SK-N-SH (cell line): ENCODE data around the gene MVB12B. TPM values are rescaled to one million over a fixed set of nuclear protein-coding genes. Genes with fewer than 3 reads are reported as not detected.

ENCODE experiments used
- CTCF ChIA-PET: fragments of 300-600, 350-600 bp; formaldehyde crosslinking; extraction: SDS; loops from one replicate; lab custom pipeline; 2021; lab: Yijun Ruan, JAX
- POLR2A ChIA-PET: fragments of 350-600 bp; sonication (Branson Sonifier 250); formaldehyde crosslinking; extraction: SDS; loops from one replicate; lab custom pipeline; 2020; ENCODE audit warnings: antibody characterized with exemption, inconsistent platforms; lab: Yijun Ruan, JAX
- DNase-seq: peaks from one replicate; pipeline ENCODE4 v3.0.0; 2012
- H2AFZ ChIP-seq: fragments of 200-600 bp; sonication (generic); 2 replicates; pipeline ENCODE4 v1.8.1; 2016; ENCODE audit warnings: antibody characterized with exemption, mild to moderate bottlenecking, low read depth
- H3F3A ChIP-seq: fragments of 200-600 bp; sonication (generic); replicated peaks from 2 replicates; pipeline ENCODE3; 2016; ENCODE audit warnings: antibody characterized with exemption, mild to moderate bottlenecking; ENCODE audit not compliant: insufficient read depth
- H3K27ac ChIP-seq, 2 experiments: fragments of 200-500 bp in 1 of 2; fragments of 200-600 bp in 1 of 2; sonication (Bioruptor generic) in 1 of 2; sonication (generic), shearing (Covaris generic) in 1 of 2; 2 replicates each; pipeline versions ENCODE4 v1.5.1 to v1.6.1; 2014 to 2016; ENCODE audit warnings: low read depth in 2 of 2, inconsistent platforms in 1 of 2, low read length in 1 of 2, mild to moderate bottlenecking in 1 of 2, mixed read lengths in 1 of 2
- H3K27me3 ChIP-seq: fragments of 200-600 bp; sonication (generic), shearing (Covaris generic); 2 replicates; pipeline ENCODE4 v1.6.1; 2016; ENCODE audit warnings: mixed run types; ENCODE audit not compliant: insufficient read depth
- H3K36me3 ChIP-seq, 2 experiments: fragments of 200-500 bp in 1 of 2; fragments of 200-600 bp in 1 of 2; sonication (Bioruptor generic) in 1 of 2; sonication (generic) in 1 of 2; replicated peaks in 1 of 2; 2 replicates each; pipeline versions ENCODE3 to v1.5.1; 2014 to 2016; ENCODE audit warnings: low read length in 1 of 2, mild to moderate bottlenecking in 1 of 2; ENCODE audit not compliant: insufficient read depth in 2 of 2, control insufficient read depth in 1 of 2
- H3K4me1 ChIP-seq, 2 experiments: fragments of 200-500 bp in 1 of 2; fragments of 200-600 bp in 1 of 2; sonication (Bioruptor generic) in 1 of 2; sonication (generic), shearing (Covaris generic) in 1 of 2; 2 replicates each; pipeline versions ENCODE4 v1.5.1 to v1.6.1; 2014 to 2016; ENCODE audit warnings: low read depth in 1 of 2, low read length in 1 of 2, mixed run types in 1 of 2; ENCODE audit not compliant: insufficient read depth in 2 of 2, control insufficient read depth in 1 of 2
- H3K4me2 ChIP-seq: fragments of 200-600 bp; sonication (generic), shearing (Covaris generic); 2 replicates; pipeline ENCODE4 v1.6.1; 2017; ENCODE audit warnings: mixed run types
- H3K4me3 ChIP-seq, 2 experiments: fragments of 200-500 bp in 1 of 2; fragments of 200-600 bp in 1 of 2; sonication (Bioruptor generic) in 1 of 2; sonication (generic), shearing (Covaris generic) in 1 of 2; 2 replicates each; pipeline versions ENCODE4 v1.5.1 to v1.8.1; 2014 to 2016; ENCODE audit warnings: low read depth in 2 of 2, inconsistent platforms in 1 of 2, low read length in 1 of 2, mild to moderate bottlenecking in 1 of 2, mixed read lengths in 1 of 2, moderate library complexity in 1 of 2
- H3K79me2 ChIP-seq: fragments of 200-600 bp; sonication (generic); 2 replicates; pipeline ENCODE4 v1.8.1; 2017; ENCODE audit warnings: mild to moderate bottlenecking; ENCODE audit not compliant: insufficient read depth
- H3K9ac ChIP-seq: fragments of 200-600 bp; sonication (generic); 2 replicates; pipeline ENCODE4 v1.6.1; 2017; ENCODE audit warnings: mixed run types
- H3K9me2 ChIP-seq: fragments of 200-600 bp; sonication (generic); 2 replicates; pipeline ENCODE4 v1.6.1; 2017; ENCODE audit warnings: mixed run types
- H3K9me3 ChIP-seq: fragments of 200-600 bp; sonication (generic); 2 replicates; pipeline ENCODE4 v1.6.1; 2017; ENCODE audit warnings: mixed run types, mild to moderate bottlenecking, moderate library complexity
- H4K20me1 ChIP-seq: fragments of 200-600 bp; sonication (generic); 2 replicates; pipeline ENCODE4 v1.6.1; 2017; ENCODE audit warnings: mild to moderate bottlenecking, mixed run types; ENCODE audit not compliant: insufficient read depth
- ELF1 ChIP-seq: IDR thresholded peaks from 2 replicates; pipeline ENCODE4 v1.4.0; 2012
- EZH2phosphoT487 ChIP-seq: fragments of 200-600 bp; sonication (generic); IDR thresholded peaks from 2 replicates; pipeline ENCODE4 v1.6.1; 2017; ENCODE audit warnings: low read depth, mixed run types, mild to moderate bottlenecking, antibody characterized with exemption, moderate library complexity, borderline replicate concordance
- FOSL2 ChIP-seq: IDR thresholded peaks from 2 replicates; pipeline ENCODE4 v1.4.0; 2012; ENCODE audit warnings: low read depth, mild to moderate bottlenecking, moderate library complexity, borderline replicate concordance
- FOXJ3 ChIP-seq: sonication (generic); formaldehyde crosslinking; IDR thresholded peaks from 2 replicates; pipeline ENCODE4 v1.5.1; 2020; ENCODE audit warnings: mild to moderate bottlenecking, missing genetic modification reagents
- FOXM1 ChIP-seq: IDR thresholded peaks from 2 replicates; pipeline ENCODE4 v1.4.0; 2012; ENCODE audit warnings: low read depth, mild to moderate bottlenecking
- GATA2 ChIP-seq: sonication (generic); formaldehyde crosslinking; IDR thresholded peaks from 2 replicates; pipeline ENCODE4 v1.5.0; 2020; ENCODE audit warnings: mild to moderate bottlenecking, missing genetic modification reagents
- MEF2A ChIP-seq: IDR thresholded peaks from 2 replicates; pipeline ENCODE4 v1.4.0; 2012; ENCODE audit warnings: low read depth, borderline replicate concordance
- NFIC ChIP-seq: IDR thresholded peaks from 2 replicates; pipeline ENCODE4 v1.4.0; 2012; ENCODE audit warnings: borderline replicate concordance
- RFX5 ChIP-seq: IDR thresholded peaks from 2 replicates; pipeline ENCODE4 v1.6.1; 2012; ENCODE audit warnings: mild to moderate bottlenecking, improper control_type of control experiment, low read length
- RXRA ChIP-seq: IDR thresholded peaks from 2 replicates; pipeline ENCODE4 v1.4.0; 2012; ENCODE audit warnings: low read depth, mild to moderate bottlenecking, borderline replicate concordance
- SIN3A ChIP-seq: IDR thresholded peaks from 2 replicates; pipeline ENCODE4 v1.6.1; 2012; ENCODE audit warnings: low read depth, mild to moderate bottlenecking, low read length, moderate library complexity, borderline replicate concordance
- TAF1 ChIP-seq: IDR thresholded peaks from 2 replicates; pipeline ENCODE4 v1.6.1; 2012; ENCODE audit warnings: low read depth, mild to moderate bottlenecking, low read length, moderate library complexity, borderline replicate concordance
- TEAD4 ChIP-seq: IDR thresholded peaks from 2 replicates; pipeline ENCODE4 v1.4.0; 2012; ENCODE audit warnings: mild to moderate bottlenecking, borderline replicate concordance; ENCODE audit not compliant: insufficient read depth
- USF1 ChIP-seq: IDR thresholded peaks from 2 replicates; pipeline ENCODE4 v1.4.0; 2012; ENCODE audit warnings: low read depth, borderline replicate concordance
- YY1 ChIP-seq: IDR thresholded peaks from 2 replicates; pipeline ENCODE4 v1.4.0; 2012; ENCODE audit warnings: low read depth, mild to moderate bottlenecking
- WGBS: methylation state at CpG from one replicate; pipeline ENCODE4 v1.1.6; 2017; ENCODE audit warnings: low lambda C conversion rate; 5-methylcytosine and 5-hydroxymethylcytosine counted together
- polyA plus RNA-seq, 3 experiments: library from polyadenylated mRNA; depleted of rRNA; stranded (reverse); fragments of >200 nt; gene quantifications; 2 replicates each; pipeline ENCODE4 v1.2.3, GENCODE V29; 2012
- TF ChIP-seq, protein P1 (sequence below): IDR thresholded peaks from 2 replicates; pipeline ENCODE4 v1.6.1; 2012; ENCODE audit warnings: mild to moderate bottlenecking, low read depth, low read length, moderate library complexity
- TF ChIP-seq, protein P2 (sequence below): fragments of 150-350 bp; IDR thresholded peaks from 2 replicates; pipeline ENCODE4 v1.6.1; 2016; ENCODE audit warnings: mild to moderate bottlenecking, low read depth, low read length

The MVB12B gene
- polyA plus RNA-seq, 1 of the 3 experiments (the other 2 are of a cell fraction), result 5.1 TPM

- no peak for DNase-seq
These were observed 72.6 kb downstream of the MVB12B start for GRCh38 chr9:126399251-126399650.

DNA sequence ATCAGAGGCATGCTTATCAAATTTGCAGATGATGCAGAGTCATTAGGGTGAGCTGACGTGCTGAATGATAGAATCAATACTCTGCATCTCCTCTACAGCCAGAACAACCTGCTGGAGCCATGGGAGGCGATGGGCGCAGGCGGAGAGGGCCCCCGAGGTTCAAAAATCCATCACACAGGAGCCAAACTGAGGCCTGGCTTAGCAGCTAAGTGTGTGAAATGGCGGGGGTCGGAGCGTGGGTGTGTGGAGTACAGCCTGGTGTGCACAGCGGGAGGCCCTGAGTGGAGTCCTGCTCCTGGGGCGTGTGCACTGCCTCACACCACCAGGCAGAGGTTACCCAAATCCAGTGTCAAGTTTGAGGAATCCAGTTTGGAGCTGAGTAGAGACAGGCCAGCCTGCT is 73.2 kb downstream of the MVB12B start:
- Histone ChIP-seq H3K9me2 (no peaks in the 10 kb centered on the region), H3K4me2 (no peak overlapping the region), H3K9me3 (no peaks in the 10 kb centered on the region), H3K27me3 (no peaks in the 10 kb centered on the region), H3K4me3 (no peak overlapping the region), H3K79me2 (no peaks in the 10 kb centered on the region), H3F3A (peaks cover 10% of the 10 kb centered on the region), H3K9ac (no peak overlapping the region), H2AFZ (no peak overlapping the region), H3K4me1 (peaks cover 0 to 5% of the 10 kb centered on the region in 2 experiments; a peak in 1 of 4 replicates), H3K27ac (no peak overlapping the region), H3K36me3 (peaks cover 4 to 23% of the 10 kb centered on the region in 2 experiments), H4K20me1 (no peaks in the 10 kb centered on the region; the same call in 1 of the 2 replicates)
- CTCF ChIA-PET, result interaction anchor here (1.2 to 5.9 kb wide), 15 partner anchors 8 to 1028 kb away, joined by 3 to 69 read pairs (median 10); no protein-coding TSS in a partner anchor
- POLR2A ChIA-PET, result no interaction called here
- TF ChIP-seq ELF1 (no peak), USF1 (no peak), RFX5 (no peak), SIN3A (no peak), FOXM1 (no peak), TAF1 (no peak), MEF2A (no peak)
- WGBS, result 93% methylated on average over 10 of the region's 10 CpGs
- DNase-seq, result no peak

More at GRCh38 chr9:126399251-126399650, 72.6 kb downstream of the MVB12B start:
- TF ChIP-seq TEAD4 (no peak), FOXJ3 (CRISPR knock-in tag) (no peak), GATA2 (CRISPR knock-in tag) (no peak), YY1 (no peak), ELF1 (no peak), RXRA (no peak), EZH2phosphoT487 (no peak), NFIC (no peak), FOSL2 (no peak), RFX5 (no peak)
- TF ChIP-seq, protein P1, sequence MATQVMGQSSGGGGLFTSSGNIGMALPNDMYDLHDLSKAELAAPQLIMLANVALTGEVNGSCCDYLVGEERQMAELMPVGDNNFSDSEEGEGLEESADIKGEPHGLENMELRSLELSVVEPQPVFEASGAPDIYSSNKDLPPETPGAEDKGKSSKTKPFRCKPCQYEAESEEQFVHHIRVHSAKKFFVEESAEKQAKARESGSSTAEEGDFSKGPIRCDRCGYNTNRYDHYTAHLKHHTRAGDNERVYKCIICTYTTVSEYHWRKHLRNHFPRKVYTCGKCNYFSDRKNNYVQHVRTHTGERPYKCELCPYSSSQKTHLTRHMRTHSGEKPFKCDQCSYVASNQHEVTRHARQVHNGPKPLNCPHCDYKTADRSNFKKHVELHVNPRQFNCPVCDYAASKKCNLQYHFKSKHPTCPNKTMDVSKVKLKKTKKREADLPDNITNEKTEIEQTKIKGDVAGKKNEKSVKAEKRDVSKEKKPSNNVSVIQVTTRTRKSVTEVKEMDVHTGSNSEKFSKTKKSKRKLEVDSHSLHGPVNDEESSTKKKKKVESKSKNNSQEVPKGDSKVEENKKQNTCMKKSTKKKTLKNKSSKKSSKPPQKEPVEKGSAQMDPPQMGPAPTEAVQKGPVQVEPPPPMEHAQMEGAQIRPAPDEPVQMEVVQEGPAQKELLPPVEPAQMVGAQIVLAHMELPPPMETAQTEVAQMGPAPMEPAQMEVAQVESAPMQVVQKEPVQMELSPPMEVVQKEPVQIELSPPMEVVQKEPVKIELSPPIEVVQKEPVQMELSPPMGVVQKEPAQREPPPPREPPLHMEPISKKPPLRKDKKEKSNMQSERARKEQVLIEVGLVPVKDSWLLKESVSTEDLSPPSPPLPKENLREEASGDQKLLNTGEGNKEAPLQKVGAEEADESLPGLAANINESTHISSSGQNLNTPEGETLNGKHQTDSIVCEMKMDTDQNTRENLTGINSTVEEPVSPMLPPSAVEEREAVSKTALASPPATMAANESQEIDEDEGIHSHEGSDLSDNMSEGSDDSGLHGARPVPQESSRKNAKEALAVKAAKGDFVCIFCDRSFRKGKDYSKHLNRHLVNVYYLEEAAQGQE, result no peak
- TF ChIP-seq, protein P2, sequence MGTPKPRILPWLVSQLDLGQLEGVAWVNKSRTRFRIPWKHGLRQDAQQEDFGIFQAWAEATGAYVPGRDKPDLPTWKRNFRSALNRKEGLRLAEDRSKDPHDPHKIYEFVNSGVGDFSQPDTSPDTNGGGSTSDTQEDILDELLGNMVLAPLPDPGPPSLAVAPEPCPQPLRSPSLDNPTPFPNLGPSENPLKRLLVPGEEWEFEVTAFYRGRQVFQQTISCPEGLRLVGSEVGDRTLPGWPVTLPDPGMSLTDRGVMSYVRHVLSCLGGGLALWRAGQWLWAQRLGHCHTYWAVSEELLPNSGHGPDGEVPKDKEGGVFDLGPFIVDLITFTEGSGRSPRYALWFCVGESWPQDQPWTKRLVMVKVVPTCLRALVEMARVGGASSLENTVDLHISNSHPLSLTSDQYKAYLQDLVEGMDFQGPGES, result no peak
- Histone ChIP-seq H2AFZ (no peak overlapping the region), H3K4me2 (no peak overlapping the region), H3K9me2 (no peaks in the 10 kb centered on the region), H3K27ac (no peak overlapping the region), H3F3A (peaks cover 10% of the 10 kb centered on the region), H4K20me1 (no peaks in the 10 kb centered on the region; the same call in 1 of the 2 replicates), H3K9me3 (no peaks in the 10 kb centered on the region), H3K36me3 (peaks cover 4 to 23% of the 10 kb centered on the region in 2 experiments), H3K4me3 (no peak overlapping the region), H3K4me1 (peaks cover 0 to 5% of the 10 kb centered on the region in 2 experiments; a peak in 1 of 4 replicates), H3K9ac (no peak overlapping the region), H3K79me2 (no peaks in the 10 kb centered on the region), H3K27me3 (no peaks in the 10 kb centered on the region)
- CTCF ChIA-PET, result interaction anchor here (0.6 to 5.9 kb wide), 43 partner anchors 8 to 1027 kb away, joined by 3 to 69 read pairs (median 6); partner anchors contain the start of gene MVB12B
- POLR2A ChIA-PET, result no interaction called here
- 89% methylated on average over 8 of the region's 8 CpGs for WGBS
